Measurements from ENCODE around the gene AMDHD2.

AMDHD2 gene

GRCh38 chr16:2483939-2484897, 36.0 kb upstream of the AMDHD2 start:
- TF ChIP-seq REPIN1 (tag by site-specific recombination; IDR thresholded peaks at IDR 0.05; ENCODE audit: low read depth) (no peak), GLIS1 (tag by site-specific recombination; IDR thresholded peaks at IDR 0.05) (peak; percentile 54), KLF10 (tag by site-specific recombination; IDR thresholded peaks at IDR 0.05) (no peak), ZIC2 (tag by site-specific recombination; IDR thresholded peaks at IDR 0.05) (no peak), ZBTB17 (tag by site-specific recombination; IDR thresholded peaks at IDR 0.05) (no peak), ZNF600 (tag by site-specific recombination; IDR thresholded peaks at IDR 0.05) (peak; percentile 28; the same call in 1 of the 2 replicates), BCL11B (tag by site-specific recombination; IDR thresholded peaks at IDR 0.05; ENCODE audit: low read depth) (no peak)
- no peaks in the 10 kb centered on the region; the same call in 1 of the 2 replicates for H3K4me1 ChIP-seq (ENCODE audit: control insufficient read depth, insufficient read depth, low read length)
- H3K27ac ChIP-seq (ENCODE audit: extremely low read depth, low read depth, low read length) = no peak overlapping the region
- ChIA-PET POLR2A (interaction anchor here (0.6 kb wide), 1 partner anchor 154 kb away, joined by 6 read pairs; no protein-coding TSS in a partner anchor), CTCF (interaction anchor here (0.8 to 1.8 kb wide), 2 partner anchors 17 to 188 kb away, joined by 3 to 7 read pairs; no protein-coding TSS in a partner anchor)
- H3K36me3 ChIP-seq (ENCODE audit: control insufficient read depth in 2 of 2, insufficient read depth in 1 of 2, low read length in 2 of 2) = peaks cover 0 to 3% of the 10 kb centered on the region in 2 experiments; a peak in 1 of 3 replicates
- H3K4me3 ChIP-seq (ENCODE audit: low read depth, low read length) = no peak overlapping the region
- H3K9me3 ChIP-seq (ENCODE audit: control insufficient read depth, insufficient read depth, low read depth, low read length) = no peaks in the 10 kb centered on the region

GRCh38 chr16:2484898-2485508, 35.2 kb upstream of the AMDHD2 start:
- TF ChIP-seq ZNF660 (tag by site-specific recombination; IDR thresholded peaks at IDR 0.05) (peak; percentile 46; the same call in 1 of the 2 replicates), ZFHX2 (tag by site-specific recombination; conservative IDR thresholded peaks at IDR 0.05) (no peak; the same call in 1 of the 2 replicates)
- H3K9me3 ChIP-seq (ENCODE audit: control insufficient read depth, insufficient read depth, low read depth, low read length) = no peaks in the 10 kb centered on the region
- H3K4me3 ChIP-seq (ENCODE audit: low read depth, low read length) = no peak overlapping the region
- peaks cover 0 to 4% of the 10 kb centered on the region in 2 experiments; a peak in 1 of 3 replicates for H3K36me3 ChIP-seq (ENCODE audit: control insufficient read depth in 2 of 2, insufficient read depth in 1 of 2, low read length in 2 of 2)
- H3K4me1 ChIP-seq (ENCODE audit: control insufficient read depth, insufficient read depth, low read length) = no peaks in the 10 kb centered on the region; the same call in 1 of the 2 replicates
- no peak overlapping the region for H3K27ac ChIP-seq (ENCODE audit: extremely low read depth, low read depth, low read length)
- ChIA-PET CTCF (interaction anchor here (0.7 to 0.8 kb wide), 2 partner anchors 188 to 291 kb away, joined by 3 read pairs; no protein-coding TSS in a partner anchor), POLR2A (no interaction called here)

GRCh38 chr16:2485811-2486507, 34.2 kb upstream of the AMDHD2 start:
- H3K9me3 ChIP-seq (ENCODE audit: control insufficient read depth, insufficient read depth, low read depth, low read length) = no peaks in the 10 kb centered on the region
- TF ChIP-seq BCL11B (tag by site-specific recombination; IDR thresholded peaks at IDR 0.05; ENCODE audit: low read depth) = no peak
- peak; percentile 60 for TF ChIP-seq KLF1 (tag by site-specific recombination; IDR thresholded peaks at IDR 0.05)
- H3K27ac ChIP-seq (ENCODE audit: extremely low read depth, low read depth, low read length) = no peak overlapping the region
- H3K4me1 ChIP-seq (ENCODE audit: control insufficient read depth, insufficient read depth, low read length) = no peaks in the 10 kb centered on the region; the same call in 1 of the 2 replicates
- ChIA-PET CTCF (interaction anchor here (0.7 to 0.8 kb wide), 2 partner anchors 26 to 292 kb away, joined by 3 to 4 read pairs; no protein-coding TSS in a partner anchor), POLR2A (no interaction called here)
- peaks cover 0 to 8% of the 10 kb centered on the region in 2 experiments; a peak in 1 of 3 replicates for H3K36me3 ChIP-seq (ENCODE audit: control insufficient read depth in 2 of 2, insufficient read depth in 1 of 2, low read length in 2 of 2)
- no peak overlapping the region for H3K4me3 ChIP-seq (ENCODE audit: low read depth, low read length)

- Histone ChIP-seq H3K4me3 (ENCODE audit: low read depth, low read length) (no peak overlapping the region), H3K27ac (ENCODE audit: extremely low read depth, low read depth, low read length) (no peak overlapping the region), H3K9me3 (ENCODE audit: control insufficient read depth, insufficient read depth, low read depth, low read length) (no peaks in the 10 kb centered on the region), H3K36me3 (ENCODE audit: control insufficient read depth in 2 of 2, insufficient read depth in 1 of 2, low read length in 2 of 2) (peaks cover 0 to 8% of the 10 kb centered on the region in 2 experiments; a peak in 2 of 3 replicates), H3K4me1 (ENCODE audit: control insufficient read depth, insufficient read depth, low read length) (no peaks in the 10 kb centered on the region; the same call in 1 of the 2 replicates)
- CTCF ChIA-PET = interaction anchor here (0.8 kb wide), 1 partner anchor 25 kb away, joined by 4 read pairs; no protein-coding TSS in a partner anchor
- POLR2A ChIA-PET = no interaction called here
- no peak for TF ChIP-seq ZNF148 (tag by site-specific recombination; IDR thresholded peaks at IDR 0.05; ENCODE audit: borderline replicate concordance)
- no peak for TF ChIP-seq ZNF311 (tag by site-specific recombination; IDR thresholded peaks at IDR 0.05; ENCODE audit: borderline replicate concordance)
- no peak for TF ChIP-seq ZNF214 (tag by site-specific recombination; IDR thresholded peaks at IDR 0.05; ENCODE audit: borderline replicate concordance)
- TF ChIP-seq ZNF501 (tag by site-specific recombination; IDR thresholded peaks at IDR 0.05) = no peak
- no peak for TF ChIP-seq KLF7 (tag by site-specific recombination; IDR thresholded peaks at IDR 0.05; ENCODE audit: borderline replicate concordance)
- TF ChIP-seq CTCF (tag by site-specific recombination; IDR thresholded peaks at IDR 0.05) = no peak
- peak; percentile 95 for TF ChIP-seq EGR2 (tag by site-specific recombination; IDR thresholded peaks at IDR 0.05; ENCODE audit: low read depth)
- no peak for TF ChIP-seq ZNF292 (tag by site-specific recombination; IDR thresholded peaks at IDR 0.05; ENCODE audit: borderline replicate concordance, low read depth)
Measured at GRCh38 chr16:2486645-2487516, 33.3 kb upstream of the AMDHD2 start.
